Left kidney (tissue), 2 donors: ENCODE results near the gene ARL5A. TPM values are rescaled to one million over a fixed set of nuclear protein-coding genes. Genes with fewer than 3 reads are reported as not detected.
A peak's percentile ranks its signal among the peaks of the same experiment; 100 is the strongest.

Experiments used
- DNase-seq: peaks from one replicate; pipeline ENCODE4 v3.0.0-alpha.2; 2013
- polyA plus RNA-seq: library from polyadenylated mRNA; unstranded; fragments of 120-200 nt; gene quantifications from one replicate; pipeline ENCODE4 v1.2.1, GENCODE V29; 2013; ENCODE audit not compliant: insufficient read length

ARL5A gene
- polyA plus RNA-seq, 1 donor = 47.3 TPM

DNA sequence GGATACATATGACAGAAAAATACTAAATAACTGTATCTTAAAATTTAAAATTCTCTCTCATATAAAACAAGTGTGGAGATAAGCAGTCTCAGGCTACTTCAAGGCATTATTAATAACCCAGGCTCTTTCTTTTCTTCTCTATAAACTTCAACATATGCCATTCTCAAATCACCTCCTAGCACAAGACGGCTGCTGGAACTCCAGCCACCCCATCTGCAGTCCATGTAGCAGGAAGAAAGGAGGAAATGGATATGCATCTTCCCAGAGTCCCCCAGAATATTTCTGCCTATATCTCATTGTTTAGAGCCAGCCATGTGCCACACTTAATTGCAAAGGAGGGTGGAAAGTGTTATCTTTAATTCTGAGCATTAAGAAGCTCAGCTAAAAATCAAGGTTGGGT lies 58.6 kb downstream of the ARL5A start:
- no peak for DNase-seq

DNA sequence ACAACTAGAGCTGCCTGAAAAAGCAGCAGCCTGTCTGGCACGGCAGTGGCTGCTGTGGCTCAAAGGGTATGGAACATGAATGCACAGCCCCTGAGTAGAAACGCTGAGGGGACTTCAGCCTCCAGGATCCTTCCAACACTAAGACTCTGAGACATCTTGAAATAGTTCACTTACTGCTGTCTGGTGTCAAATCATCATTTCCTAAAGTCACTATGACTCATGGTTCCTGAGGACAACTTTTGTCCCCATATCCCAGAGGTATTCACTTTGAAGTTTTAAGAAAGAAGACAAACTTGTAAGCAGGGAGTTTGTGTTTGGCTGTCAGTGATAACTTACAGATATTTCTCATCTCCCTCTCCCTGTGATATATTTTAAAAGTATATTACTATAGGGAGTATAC lies 60.7 kb downstream of the ARL5A start:
- no peak for DNase-seq

- DNase-seq = no peak
Observed at GRCh38 chr2:151766437-151767153, 61.6 kb downstream of the ARL5A start.

DNA sequence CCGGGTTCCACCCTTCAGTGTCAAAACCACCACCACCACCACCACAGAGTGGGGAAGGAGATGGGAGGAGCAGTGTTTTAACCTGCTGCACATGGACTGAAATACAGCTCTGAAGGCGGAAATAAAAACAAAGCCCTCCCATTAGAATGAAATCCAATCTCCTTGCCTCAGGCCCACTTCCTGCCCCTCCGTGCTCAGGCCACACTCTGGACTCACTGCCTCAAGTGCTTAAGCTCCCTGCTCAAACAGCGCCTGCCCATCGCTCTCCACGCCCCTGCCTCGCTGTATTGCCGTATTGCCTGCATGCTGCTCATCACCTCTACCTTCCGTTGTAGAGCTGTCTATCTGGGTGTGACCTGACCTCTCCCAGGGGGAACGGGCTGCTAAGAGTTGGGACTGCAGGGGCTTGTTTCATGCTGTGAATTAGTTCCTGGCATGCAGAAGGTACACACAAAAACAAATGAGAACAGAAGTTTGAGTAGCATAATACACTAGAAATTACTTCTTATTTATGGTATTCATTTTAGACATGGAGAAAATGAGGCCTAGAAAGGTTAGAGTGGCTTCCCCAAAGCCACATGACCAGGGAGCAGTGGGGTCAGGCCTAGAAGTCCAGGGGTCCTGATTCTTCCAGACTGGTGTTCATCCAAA lies 62.3 kb downstream of the ARL5A start:
- DNase-seq = peak; percentile 43

DNA sequence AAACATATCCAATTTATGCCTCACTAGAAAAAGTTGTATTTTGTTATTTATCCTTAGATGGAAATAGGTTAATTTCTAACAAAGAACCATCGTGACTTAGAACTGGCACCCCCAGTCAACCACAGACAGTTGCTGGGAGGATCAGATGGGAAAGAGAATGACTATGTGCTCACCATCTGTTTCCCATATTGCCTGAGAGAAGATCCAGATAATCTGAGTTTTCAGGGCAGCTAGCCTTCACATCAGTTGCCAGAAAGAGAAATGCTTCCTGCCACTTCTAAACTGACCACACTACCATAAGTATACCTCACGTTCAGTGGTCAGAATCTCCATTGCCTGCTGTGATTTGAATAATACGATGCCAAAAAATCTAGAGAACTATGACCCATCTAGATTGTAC lies 65.5 kb downstream of the ARL5A start:
- no peak for DNase-seq

GRCh38 chr2:151761687-151762086 lies 66.5 kb downstream of the ARL5A start:
- no peak for DNase-seq

GRCh38 chr2:151761193-151761592 lies 67.0 kb downstream of the ARL5A start:
- DNase-seq = no peak

- no peak for DNase-seq
Observed at GRCh38 chr2:151760139-151760650, 68.0 kb downstream of the ARL5A start.

GRCh38 chr2:151758744-151759143 lies 69.5 kb downstream of the ARL5A start:
- no peak for DNase-seq

- no peak for DNase-seq
Observed at GRCh38 chr2:151757861-151758260, 70.4 kb downstream of the ARL5A start.

DNA sequence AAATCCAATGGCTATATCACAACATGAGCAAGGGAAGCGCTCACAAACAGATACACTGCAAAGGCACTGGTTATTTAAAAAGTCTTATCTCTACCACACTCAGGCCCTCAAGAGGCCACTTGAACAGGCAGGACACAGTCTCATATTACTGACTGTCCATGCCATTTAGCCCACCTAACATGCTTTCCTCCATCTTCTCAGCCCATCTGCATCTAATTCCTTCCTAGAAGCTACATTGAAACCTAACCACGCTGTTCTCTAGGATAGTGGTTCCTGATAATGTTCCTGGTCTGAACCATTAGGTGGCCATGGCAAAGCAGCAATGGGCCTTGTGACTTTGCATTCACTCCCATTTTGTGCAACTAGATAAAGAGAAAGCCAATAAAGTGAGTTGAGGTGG lies 71.4 kb downstream of the ARL5A start:
- DNase-seq = no peak

- DNase-seq = no peak
Observed at GRCh38 chr2:151754253-151754897, 73.8 kb downstream of the ARL5A start.

GRCh38 chr2:151753540-151753939 lies 74.7 kb downstream of the ARL5A start:
- DNase-seq = no peak

Other genes starting within 250 kb of the ARL5A start
- gene NEB, start 93.9 kb downstream of the ARL5A start, polyA plus RNA-seq = 30.6 TPM